Activated T-helper 17 cell treated with anti-CD3 and anti-CD28 coated beads, Interleukin-2, amount 50 U/mL, for 72 hours (primary cell): Measurements from ENCODE around the gene CPLANE1. TPM values are rescaled to one million over a fixed set of nuclear protein-coding genes. Genes with fewer than 3 reads are reported as not detected.
"Not testable (repeated sequence)": the region's sequence is repeated elsewhere in the genome, so short reads cannot be mapped to it uniquely, and the experiment has no call there.

ENCODE experiments used
- ATAC-seq: fragments of 150-1000 bp; cut with Tn5 transposase; replicated peaks from 2 replicates; pipeline ENCODE4 v1.10.0; 2021; ENCODE audit warnings: mild to moderate bottlenecking, moderate library complexity
- H3K27ac Mint-ChIP-seq: one replicate; pipeline ENCODE4 v1.8.0; 2022; ENCODE audit warnings: mixed read lengths
- H3K27me3 Mint-ChIP-seq: one replicate; pipeline ENCODE4 v1.8.0; 2022; ENCODE audit warnings: mixed read lengths
- H3K36me3 Mint-ChIP-seq: one replicate; pipeline ENCODE4 v1.8.0; 2022; ENCODE audit warnings: low read depth, mild to moderate bottlenecking, mixed read lengths
- H3K4me1 Mint-ChIP-seq: one replicate; pipeline ENCODE4 v1.8.0; 2022; ENCODE audit warnings: mixed read lengths
- H3K4me3 Mint-ChIP-seq: one replicate; pipeline ENCODE4 v1.8.0; 2022; ENCODE audit warnings: mild to moderate bottlenecking, mixed read lengths
- H3K9me3 Mint-ChIP-seq: one replicate; pipeline ENCODE4 v1.8.0; 2022; ENCODE audit warnings: mixed read lengths
- total RNA-seq, 2 donors: library from RNA; stranded (reverse); gene quantifications; one replicate each; pipeline ENCODE4 v1.2.3, GENCODE V29; 2022

Gene CPLANE1
- total RNA-seq, 2 donors from 2014 or later: 5.8 to 9.0 TPM

DNA sequence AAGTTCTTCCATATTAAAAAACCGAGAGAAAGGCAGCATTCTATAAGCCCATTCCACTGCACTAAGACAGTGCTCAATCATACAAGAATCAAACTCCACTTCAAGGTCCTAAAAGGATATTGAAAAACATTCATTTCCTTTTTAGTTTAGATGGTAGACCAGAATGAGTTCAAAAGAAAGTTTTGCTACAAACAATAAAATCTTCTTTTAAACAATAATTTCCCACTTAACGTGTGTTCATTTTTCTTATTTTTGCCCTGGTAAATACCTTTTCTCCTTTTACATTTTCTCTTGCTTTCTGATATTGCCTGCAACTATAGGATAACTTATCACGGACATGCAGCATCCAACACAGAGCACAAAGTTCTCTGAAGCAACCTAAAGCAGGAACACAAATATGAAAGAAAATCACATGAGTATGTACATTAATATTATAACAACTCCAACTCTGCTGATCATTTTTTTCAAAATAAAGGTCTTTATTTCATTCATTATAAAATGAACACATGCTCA is 61.7 kb downstream of the CPLANE1 start:
- Mint-ChIP-seq H3K27me3 (no peaks in the 10 kb centered on the region), H3K4me3 (no peak overlapping the region), H3K4me1 (no peaks in the 10 kb centered on the region), H3K36me3 (peaks cover 32% of the 10 kb centered on the region), H3K27ac (no peak overlapping the region), H3K9me3 (no peaks in the 10 kb centered on the region)
- ATAC-seq: no peak

GRCh38 chr5:37184748-37185364 is 64.3 kb downstream of the CPLANE1 start:
- Mint-ChIP-seq H3K4me1 (no peaks in the 10 kb centered on the region), H3K27ac (no peak overlapping the region), H3K4me3 (no peak overlapping the region), H3K9me3 (no peaks in the 10 kb centered on the region), H3K27me3 (no peaks in the 10 kb centered on the region), H3K36me3 (peaks cover 35% of the 10 kb centered on the region)
- no peak for ATAC-seq

DNA sequence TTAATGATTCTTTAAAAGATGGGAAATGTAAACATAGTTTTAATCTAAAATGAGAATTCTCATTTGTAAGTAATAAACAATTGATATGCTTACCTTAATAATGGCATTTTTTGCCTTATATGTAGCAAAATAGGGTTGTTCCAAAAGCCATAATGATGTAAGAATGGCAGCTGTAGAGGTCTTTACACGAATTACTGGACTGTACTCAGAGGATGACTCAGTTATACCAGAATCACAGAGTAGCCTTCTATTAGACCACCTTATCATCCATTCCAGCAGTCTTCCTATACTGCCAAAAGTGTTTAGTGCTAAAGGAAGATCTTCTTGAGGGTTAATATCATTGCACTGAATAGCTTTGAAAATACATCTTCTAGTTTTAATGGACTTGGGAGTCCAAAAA is 66.5 kb downstream of the CPLANE1 start:
- Mint-ChIP-seq H3K9me3 (no peaks in the 10 kb centered on the region), H3K27ac (no peak overlapping the region), H3K4me3 (no peak overlapping the region), H3K27me3 (no peaks in the 10 kb centered on the region), H3K36me3 (peaks cover 34% of the 10 kb centered on the region), H3K4me1 (no peaks in the 10 kb centered on the region)
- ATAC-seq: no peak

- peaks cover 63% of the 10 kb centered on the region for H3K36me3 Mint-ChIP-seq
These were observed 74.2 kb downstream of the CPLANE1 start for GRCh38 chr5:37174928-37175327.

DNA sequence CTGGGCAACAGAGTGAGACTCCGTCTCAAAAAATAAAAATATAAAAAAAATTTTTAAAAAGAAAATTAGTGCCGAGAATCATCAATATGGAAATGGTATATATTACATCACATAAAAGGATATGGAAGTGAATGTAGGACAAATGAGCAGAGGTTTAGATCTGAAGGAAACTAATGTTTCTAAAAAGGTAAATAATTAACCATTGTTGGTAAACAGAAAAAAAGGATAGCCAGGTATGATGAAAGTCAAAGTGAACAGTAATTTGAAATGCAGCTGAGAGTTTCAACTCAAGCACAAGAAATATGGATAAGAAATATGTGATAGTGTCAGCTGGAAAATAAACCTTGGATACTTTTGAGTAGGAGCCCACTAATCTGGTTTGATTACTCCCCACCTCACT is 76.2 kb downstream of the CPLANE1 start:
- Mint-ChIP-seq H3K4me1 (no peaks in the 10 kb centered on the region), H3K27ac (no peak overlapping the region), H3K36me3 (peaks cover 78% of the 10 kb centered on the region), H3K27me3 (no peaks in the 10 kb centered on the region), H3K4me3 (no peak overlapping the region), H3K9me3 (no peaks in the 10 kb centered on the region)
- ATAC-seq: no peak

More at GRCh38 chr5:37174928-37175327, 74.2 kb downstream of the CPLANE1 start:
- Mint-ChIP-seq H3K9me3 (no peaks in the 10 kb centered on the region), H3K27ac (no peak overlapping the region), H3K4me3 (no peak overlapping the region), H3K27me3 (no peaks in the 10 kb centered on the region), H3K4me1 (no peaks in the 10 kb centered on the region)
- no peak for ATAC-seq

DNA sequence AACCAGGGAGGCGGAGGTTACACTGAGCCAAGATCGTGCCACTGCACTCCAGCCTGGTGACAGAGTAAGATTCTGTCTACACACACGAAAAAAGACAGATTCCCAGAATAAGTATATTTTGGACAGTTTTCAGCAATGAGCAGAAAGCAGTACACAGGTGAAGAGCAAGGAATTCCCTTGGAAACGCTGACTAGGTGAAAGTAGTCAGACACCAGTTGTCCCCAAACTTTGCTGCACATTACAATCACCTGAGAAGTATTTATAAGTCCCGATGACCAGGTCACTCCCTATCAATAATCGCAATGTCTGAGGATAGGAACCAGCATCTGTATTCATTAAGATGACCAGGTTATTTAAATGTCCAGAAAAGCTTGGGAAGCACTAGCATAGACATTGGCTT is 78.3 kb downstream of the CPLANE1 start:
- no peak overlapping the region for H3K4me3 Mint-ChIP-seq
- H3K27me3 Mint-ChIP-seq: no peaks in the 10 kb centered on the region
- H3K36me3 Mint-ChIP-seq: peaks cover 65% of the 10 kb centered on the region
- H3K9me3 Mint-ChIP-seq: no peaks in the 10 kb centered on the region
- no peak for ATAC-seq
- no peaks in the 10 kb centered on the region for H3K4me1 Mint-ChIP-seq
- no peak overlapping the region for H3K27ac Mint-ChIP-seq

DNA sequence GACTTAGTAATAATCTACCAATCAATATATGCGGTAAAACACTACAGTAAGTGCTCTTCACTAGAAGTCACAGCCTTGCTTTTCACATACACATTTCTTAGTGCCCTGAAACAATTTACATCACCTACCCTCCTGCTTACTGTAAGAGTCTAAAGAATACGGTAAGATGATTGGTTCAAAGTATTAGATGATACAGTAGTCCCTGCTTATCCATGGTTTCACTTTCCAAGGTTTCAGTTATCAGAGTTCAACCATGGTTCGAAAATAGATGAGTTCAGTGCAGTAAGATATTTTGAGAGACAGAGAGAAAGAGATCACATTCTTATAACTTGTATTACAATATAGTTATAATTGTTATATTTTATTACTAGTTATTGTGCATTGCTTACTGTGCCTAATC is 83.0 kb downstream of the CPLANE1 start:
- Mint-ChIP-seq H3K27ac (no peak overlapping the region), H3K36me3 (peaks cover 38% of the 10 kb centered on the region), H3K4me3 (no peak overlapping the region), H3K9me3 (no peaks in the 10 kb centered on the region), H3K4me1 (no peaks in the 10 kb centered on the region), H3K27me3 (no peaks in the 10 kb centered on the region)
- no peak for ATAC-seq

DNA sequence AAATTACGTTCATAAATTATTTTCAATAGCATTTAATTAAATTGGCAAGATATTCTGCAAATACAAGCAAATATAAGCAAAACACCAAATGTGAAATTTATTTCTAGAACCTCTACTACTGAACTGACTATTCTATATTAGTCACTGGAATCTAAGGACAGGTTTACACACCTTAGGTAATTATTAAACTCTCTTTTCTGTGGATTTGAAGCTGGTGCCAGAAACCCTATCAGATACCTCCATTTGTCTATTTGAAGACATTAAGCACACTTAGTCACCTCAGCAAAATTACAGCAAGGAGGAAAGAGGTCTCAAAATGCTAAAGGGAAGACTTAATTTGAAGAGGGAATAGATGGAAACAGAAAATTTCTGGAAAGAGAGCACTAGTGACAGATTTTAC is 83.4 kb downstream of the CPLANE1 start:
- Mint-ChIP-seq H3K4me1 (no peaks in the 10 kb centered on the region), H3K36me3 (peaks cover 34% of the 10 kb centered on the region), H3K27me3 (no peaks in the 10 kb centered on the region), H3K27ac (no peak overlapping the region), H3K9me3 (no peaks in the 10 kb centered on the region), H3K4me3 (no peak overlapping the region)
- ATAC-seq: no peak

- Mint-ChIP-seq H3K4me1 (no peaks in the 10 kb centered on the region), H3K9me3 (no peaks in the 10 kb centered on the region), H3K27me3 (no peaks in the 10 kb centered on the region), H3K27ac (no peak overlapping the region), H3K36me3 (peaks cover 18% of the 10 kb centered on the region), H3K4me3 (no peak overlapping the region)
- no peak for ATAC-seq
These were observed 95.5 kb downstream of the CPLANE1 start for GRCh38 chr5:37153661-37154060.

DNA sequence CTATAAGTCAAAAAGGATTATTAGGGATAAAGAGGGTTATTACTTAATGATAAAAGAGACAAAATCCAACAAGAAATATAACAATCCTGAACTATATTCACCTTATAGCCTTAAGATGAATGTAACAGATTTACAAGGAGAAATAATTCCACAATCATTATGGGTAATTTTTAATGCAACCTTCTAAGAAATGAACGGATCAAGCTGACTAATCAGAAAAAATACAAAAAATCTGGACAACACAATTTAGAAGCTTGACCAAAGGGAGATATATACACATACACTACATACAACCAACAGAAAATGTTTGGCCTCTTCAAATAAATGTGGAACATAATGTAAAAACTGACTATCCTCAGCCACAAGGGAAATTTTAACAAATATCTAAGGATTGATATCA is 102.3 kb downstream of the CPLANE1 start:
- Mint-ChIP-seq H3K27me3 (no peaks in the 10 kb centered on the region), H3K9me3 (peaks cover 7% of the 10 kb centered on the region), H3K27ac (no peak overlapping the region), H3K36me3 (peaks cover 17% of the 10 kb centered on the region), H3K4me3 (no peak overlapping the region), H3K4me1 (no peaks in the 10 kb centered on the region)
- no peak for ATAC-seq

GRCh38 chr5:37136694-37137093 is 112.5 kb downstream of the CPLANE1 start:
- H3K36me3 Mint-ChIP-seq: peaks cover 22% of the 10 kb centered on the region
- ATAC-seq: no peak

GRCh38 chr5:37135312-37135711 is 113.9 kb downstream of the CPLANE1 start:
- not testable (repeated sequence) for ATAC-seq, H3K4me3 Mint-ChIP-seq, H3K9me3 Mint-ChIP-seq, H3K4me1 Mint-ChIP-seq, H3K27me3 Mint-ChIP-seq, H3K27ac Mint-ChIP-seq
- H3K36me3 Mint-ChIP-seq: peaks cover 22% of the 10 kb centered on the region

More at GRCh38 chr5:37136694-37137093, 112.5 kb downstream of the CPLANE1 start:
- Mint-ChIP-seq H3K27me3 (no peaks in the 10 kb centered on the region), H3K4me1 (no peaks in the 10 kb centered on the region), H3K4me3 (no peak overlapping the region), H3K27ac (no peak overlapping the region), H3K9me3 (peaks cover 10% of the 10 kb centered on the region)

GRCh38 chr5:37133939-37134338 is 115.2 kb downstream of the CPLANE1 start:
- ATAC-seq: no peak
- H3K36me3 Mint-ChIP-seq: peaks cover 22% of the 10 kb centered on the region
- H3K27me3 Mint-ChIP-seq: no peaks in the 10 kb centered on the region

DNA sequence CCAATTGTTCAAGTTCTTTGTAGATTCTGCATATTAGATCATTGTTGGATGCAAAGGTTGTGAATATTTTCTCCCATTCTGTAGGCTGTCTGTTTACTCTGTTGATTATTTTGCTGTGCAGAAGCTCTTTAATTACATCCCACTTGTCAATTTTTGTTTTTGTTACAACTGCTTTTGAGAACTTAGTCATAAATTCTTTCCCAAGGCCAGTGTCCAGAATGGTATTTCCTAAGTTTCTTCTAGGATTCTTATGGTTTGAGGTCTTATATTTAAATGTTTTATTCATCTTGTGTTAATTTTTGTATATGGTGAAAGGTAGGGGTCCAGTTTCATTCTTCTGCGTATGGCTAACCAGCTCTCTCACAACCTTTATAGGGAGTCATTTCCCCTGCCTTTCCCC is 116.5 kb downstream of the CPLANE1 start:
- Mint-ChIP-seq H3K27me3 (no peaks in the 10 kb centered on the region), H3K27ac (no peak overlapping the region), H3K4me1 (no peaks in the 10 kb centered on the region), H3K4me3 (no peak overlapping the region), H3K36me3 (peaks cover 9% of the 10 kb centered on the region), H3K9me3 (peaks cover 10% of the 10 kb centered on the region)
- ATAC-seq: no peak

More at GRCh38 chr5:37133939-37134338, 115.2 kb downstream of the CPLANE1 start:
- Mint-ChIP-seq H3K27ac (no peak overlapping the region), H3K9me3 (peaks cover 10% of the 10 kb centered on the region), H3K4me1 (no peaks in the 10 kb centered on the region), H3K4me3 (no peak overlapping the region)

DNA sequence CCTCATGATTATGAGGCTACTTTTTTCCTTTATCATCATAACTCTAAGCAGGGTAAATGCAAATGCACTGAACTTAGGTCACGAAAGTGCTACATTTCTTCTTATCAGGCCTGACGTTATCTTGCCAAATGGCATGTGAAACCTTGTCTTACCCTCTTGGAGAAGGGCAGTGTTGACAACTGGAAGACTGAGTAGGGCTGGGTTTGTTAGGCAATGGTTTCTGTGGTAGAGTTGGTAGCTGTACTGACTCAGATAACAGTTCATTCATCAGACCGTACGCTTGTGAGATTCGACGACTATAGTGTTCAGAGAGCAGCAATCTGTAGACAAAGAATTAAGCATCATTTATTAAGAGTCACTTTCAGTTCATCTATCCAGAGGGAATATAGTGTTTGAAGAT is 127.7 kb downstream of the CPLANE1 start:
- ATAC-seq: peak; percentile 45
- no peak overlapping the region for H3K4me3 Mint-ChIP-seq
- H3K27ac Mint-ChIP-seq: no peak overlapping the region
- H3K4me1 Mint-ChIP-seq: no peaks in the 10 kb centered on the region
- peaks cover 21% of the 10 kb centered on the region for H3K36me3 Mint-ChIP-seq
- H3K9me3 Mint-ChIP-seq: no peaks in the 10 kb centered on the region
- H3K27me3 Mint-ChIP-seq: no peaks in the 10 kb centered on the region
